CD4-positive, alpha-beta T cell (primary cell): ENCODE measurements around the gene RIPOR3. TPM values are rescaled to one million over a fixed set of nuclear protein-coding genes. Genes with fewer than 3 reads are reported as not detected.

Experiments
- ATAC-seq: fragments of 200-7000 bp; cut with Tn5 transposase; one replicate; pipeline ENCODE4 v1.10.0; 2022; ENCODE audit warnings: mild to moderate bottlenecking; ENCODE audit not compliant: poor library complexity
- CTCF ChIA-PET: fragments of 350-600 bp; sonication (Branson Sonifier 250); formaldehyde crosslinking; loops from one replicate; lab custom pipeline; 2021; ENCODE audit warnings: antibody characterized with exemption, inconsistent platforms; lab: Charles Lee
- POLR2A ChIA-PET: fragments of 350-600 bp; sonication (Branson Sonifier 250); formaldehyde crosslinking; loops from one replicate; lab custom pipeline; 2021; ENCODE audit warnings: antibody characterized with exemption, inconsistent platforms; lab: Charles Lee
- DNase-seq, 14 experiments: peaks; one replicate each; pipeline ENCODE4 v3.0.0-alpha.2; 2013 to 2020; ENCODE audit warnings: mixed read lengths in 2 of 14
- H3K27ac ChIP-seq, 2 donors: one replicate each; pipeline versions ENCODE4 v1.5.1 to v1.7.0; 2013; ENCODE audit warnings: low read length in 2 of 2, low read depth in 1 of 2, mild to moderate bottlenecking in 1 of 2
- H3K27me3 ChIP-seq, 2 experiments: 1 replicate in 1 of 2; 2 replicates in 1 of 2; pipeline versions ENCODE4 v1.6.1 to v1.7.0; 2013; ENCODE audit warnings: low read length in 2 of 2, control low read depth in 1 of 2, mild to moderate bottlenecking in 1 of 2, moderate library complexity in 1 of 2; ENCODE audit not compliant: insufficient read depth in 2 of 2, control insufficient read depth in 1 of 2
- H3K36me3 ChIP-seq: one replicate; pipeline ENCODE4 v1.6.1; 2013; ENCODE audit warnings: low read length, control low read depth; ENCODE audit not compliant: insufficient read depth
- H3K4me1 ChIP-seq: one replicate; pipeline ENCODE4 v1.6.1; 2013; ENCODE audit warnings: low read length, control low read depth; ENCODE audit not compliant: insufficient read depth
- H3K4me3 ChIP-seq: one replicate; pipeline ENCODE4 v1.5.1; 2013; ENCODE audit warnings: mild to moderate bottlenecking, low read length, moderate library complexity
- H3K9me3 ChIP-seq, 2 experiments: 1 replicate in 1 of 2; 2 replicates in 1 of 2; pipeline versions ENCODE4 v1.6.1 to v1.7.0; 2013; ENCODE audit warnings: low read length in 2 of 2, mild to moderate bottlenecking in 2 of 2, control low read depth in 1 of 2, moderate library complexity in 1 of 2; ENCODE audit not compliant: control insufficient read depth in 1 of 2, insufficient read depth in 1 of 2
- H3K27ac Mint-ChIP-seq: one replicate; pipeline ENCODE4 v1.8.0; 2020; ENCODE audit warnings: mixed read lengths
- H3K27me3 Mint-ChIP-seq: one replicate; pipeline ENCODE4 v1.8.0; 2021; ENCODE audit warnings: mixed read lengths
- H3K36me3 Mint-ChIP-seq: one replicate; pipeline ENCODE4 v1.8.0; 2021; ENCODE audit warnings: low read depth, mixed read lengths
- H3K4me1 Mint-ChIP-seq: one replicate; pipeline ENCODE4 v1.8.0; 2021; ENCODE audit warnings: low read depth, mixed read lengths
- H3K4me3 Mint-ChIP-seq: one replicate; pipeline ENCODE4 v1.8.0; 2020; ENCODE audit warnings: mild to moderate bottlenecking, mixed read lengths
- H3K9me3 Mint-ChIP-seq: one replicate; pipeline ENCODE4 v1.8.0; 2020; ENCODE audit warnings: mixed read lengths
- CTCF ChIP-seq: fragments of 200-600 bp; IDR thresholded peaks from one replicate; pipeline ENCODE4 v1.8.0; 2022; ENCODE audit warnings: antibody characterized with exemption, mild to moderate bottlenecking
- intact Hi-C, 2 experiments: fragments of 100-400 bp; cut with DNase I in 1 of 2; cut with micrococcal nuclease in 1 of 2; formaldehyde crosslinking; loops; one replicate each; pipeline versions ENCODE4 v1.15.1 to v1.9.0; 2023 to 2025; cut with DNase I, micrococcal nuclease
- total RNA-seq, 174 experiments: library from RNA in 2 of 174; stranded (reverse) in 2 of 174; gene quantifications; one replicate each; pipeline ENCODE4 v1.2.3 and lab custom pipeline; 2021 to 2026

The RIPOR3 gene
- total RNA-seq, 2 experiments from 2014 or later: not detected

- CTCF ChIA-PET: interaction anchor here (1.2 kb wide), 1 partner anchor 9 kb away, joined by 4 read pairs; no protein-coding TSS in a partner anchor
- no peak for ATAC-seq
- Mint-ChIP-seq H3K9me3 (no peaks in the 10 kb centered on the region), H3K4me3 (no peak overlapping the region), H3K4me1 (peaks cover 6% of the 10 kb centered on the region), H3K36me3 (peaks cover 92% of the 10 kb centered on the region), H3K27ac (no peak overlapping the region), H3K27me3 (no peaks in the 10 kb centered on the region)
- H3K9me3 ChIP-seq: no peaks in the 10 kb centered on the region
- no peaks in the 10 kb centered on the region for H3K27me3 ChIP-seq
- peaks cover 4% of the 10 kb centered on the region for H3K4me1 ChIP-seq
- no peak for DNase-seq
- no peak for TF ChIP-seq CTCF
- no peak overlapping the region for H3K4me3 ChIP-seq
- peaks cover 85% of the 10 kb centered on the region for H3K36me3 ChIP-seq
- POLR2A ChIA-PET: interaction anchor here (0.6 kb wide), 1 partner anchor 29 kb away, joined by 3 read pairs; no protein-coding TSS in a partner anchor
- intact Hi-C loops: no loop called here
- H3K27ac ChIP-seq: no peak overlapping the region
Observed at GRCh38 chr20:50583442-50584150, 107.7 kb downstream of the RIPOR3 start.

- POLR2A ChIA-PET: no interaction called here
- peaks cover 95% of the 10 kb centered on the region for H3K36me3 Mint-ChIP-seq
Observed at GRCh38 chr20:50582591-50583234, 108.6 kb downstream of the RIPOR3 start.

GRCh38 chr20:50582092-50582491, 109.2 kb downstream of the RIPOR3 start:
- no peaks in the 10 kb centered on the region for H3K9me3 Mint-ChIP-seq
- Histone ChIP-seq H3K27me3 (no peaks in the 10 kb centered on the region), H3K4me3 (no peak overlapping the region), H3K36me3 (peaks cover 96% of the 10 kb centered on the region), H3K27ac (no peak overlapping the region), H3K9me3 (no peaks in the 10 kb centered on the region), H3K4me1 (no peaks in the 10 kb centered on the region)
- ChIA-PET CTCF (no interaction called here), POLR2A (interaction anchor here (1.2 kb wide), 1 partner anchor 59 kb away, joined by 3 read pairs; no protein-coding TSS in a partner anchor)
- peaks cover 96% of the 10 kb centered on the region for H3K36me3 Mint-ChIP-seq
- DNase-seq (no peak), ATAC-seq (no peak)
- no peak for TF ChIP-seq CTCF
- H3K27ac Mint-ChIP-seq: no peak overlapping the region
- no peaks in the 10 kb centered on the region for H3K4me1 Mint-ChIP-seq
- H3K4me3 Mint-ChIP-seq: no peak overlapping the region
- intact Hi-C loops: no loop called here
- no peaks in the 10 kb centered on the region for H3K27me3 Mint-ChIP-seq

More at GRCh38 chr20:50582591-50583234, 108.6 kb downstream of the RIPOR3 start:
- Histone ChIP-seq H3K4me3 (no peak overlapping the region), H3K4me1 (no peaks in the 10 kb centered on the region), H3K9me3 (no peaks in the 10 kb centered on the region), H3K27me3 (no peaks in the 10 kb centered on the region), H3K36me3 (peaks cover 94% of the 10 kb centered on the region), H3K27ac (no peak overlapping the region)
- CTCF ChIA-PET: no interaction called here
- intact Hi-C loops: no loop called here
- TF ChIP-seq CTCF: no peak
- Mint-ChIP-seq H3K27ac (no peak overlapping the region), H3K4me1 (no peaks in the 10 kb centered on the region), H3K4me3 (no peak overlapping the region), H3K27me3 (no peaks in the 10 kb centered on the region), H3K9me3 (no peaks in the 10 kb centered on the region)
- no peak for DNase-seq
- no peak for ATAC-seq
